Measurements from ENCODE around the gene RAB40C.

Gene RAB40C

GRCh38 chr16:625117-625976 lies 35.5 kb downstream of the RAB40C start:
- Histone ChIP-seq H3K27ac (ENCODE audit: low read length) (no peak overlapping the region), H4K20me1 (ENCODE audit: insufficient read depth, low read length) (peaks cover 27% of the 10 kb centered on the region), H3K4me1 (ENCODE audit: insufficient read depth, low read length) (no peaks in the 10 kb centered on the region), H3K4me3 (ENCODE audit: low read depth in 1 of 2, low read length in 2 of 2) (no peak overlapping the region), H3K27me3 (ENCODE audit: insufficient read depth, low read length, poor library complexity) (no peaks in the 10 kb centered on the region), H3K79me2 (ENCODE audit: insufficient read depth, low read length) (peaks cover 4% of the 10 kb centered on the region), H2AFZ (ENCODE audit: low read depth, low read length) (no peak overlapping the region), H3K4me2 (ENCODE audit: insufficient read depth, low read length) (no peak overlapping the region), H3K9me3 (ENCODE audit: insufficient read depth, low read length, severe bottlenecking) (no peaks in the 10 kb centered on the region), H3K9ac (ENCODE audit: low read depth, low read length) (no peak overlapping the region), H3K36me3 (ENCODE audit: insufficient read depth, low read length) (peaks cover 21% of the 10 kb centered on the region)
- DNase-seq (no peak), ATAC-seq (ENCODE audit: insufficient read depth, low read depth) (no peak)
- TF ChIP-seq EZH2 (IDR thresholded peaks at IDR 0.05; ENCODE audit: borderline replicate concordance, low read depth, low read length, severe bottlenecking), result no peak
- no peak for TF ChIP-seq CTCF (IDR thresholded peaks at IDR 0.05; ENCODE audit: borderline replicate concordance, extremely low read depth, low read length, poor library complexity, severe bottlenecking)

DNA sequence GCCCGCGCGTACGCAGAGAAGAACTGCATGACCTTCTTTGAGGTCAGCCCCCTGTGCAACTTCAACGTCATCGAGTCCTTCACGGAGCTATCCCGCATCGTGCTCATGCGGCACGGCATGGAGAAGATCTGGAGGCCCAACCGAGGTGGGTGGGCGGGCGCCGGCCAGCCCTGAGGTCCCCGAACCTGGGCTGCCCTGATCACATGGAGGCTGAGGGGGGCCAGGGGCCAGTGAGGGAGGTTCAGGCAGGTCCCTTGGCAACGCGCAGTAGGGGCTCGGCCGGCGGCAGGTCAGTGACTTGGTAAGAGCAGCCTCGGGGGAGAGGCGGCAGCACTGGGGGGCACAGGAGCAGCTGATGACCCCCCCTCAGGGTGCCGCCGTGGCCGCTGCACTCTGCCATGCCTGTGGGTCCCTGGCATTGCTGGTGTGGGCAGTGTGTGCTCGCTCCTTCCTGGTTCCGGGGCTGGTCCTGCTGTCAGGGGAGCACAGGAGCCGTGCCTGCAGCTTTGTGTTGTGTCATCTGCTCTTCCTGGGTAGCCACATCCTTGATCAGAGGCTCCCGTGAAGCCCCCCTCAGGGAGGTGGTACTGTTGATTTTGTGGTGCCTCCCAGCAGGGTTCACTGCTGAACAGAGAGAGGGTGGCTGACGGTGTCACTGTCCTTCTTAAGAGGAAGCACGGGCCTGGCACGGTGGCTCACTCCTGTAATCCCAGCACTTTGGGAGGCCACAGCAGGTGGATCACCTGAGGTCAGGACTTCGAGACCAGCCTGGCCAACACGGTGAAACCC lies 36.3 kb downstream of the RAB40C start:
- TF ChIP-seq EZH2 (IDR thresholded peaks at IDR 0.05; ENCODE audit: borderline replicate concordance, low read depth, low read length, severe bottlenecking) (no peak), CTCF (IDR thresholded peaks at IDR 0.05; ENCODE audit: borderline replicate concordance, extremely low read depth, low read length, poor library complexity, severe bottlenecking) (no peak)
- Histone ChIP-seq H3K9me3 (ENCODE audit: insufficient read depth, low read length, severe bottlenecking) (no peaks in the 10 kb centered on the region), H4K20me1 (ENCODE audit: insufficient read depth, low read length) (peaks cover 30% of the 10 kb centered on the region), H3K9ac (ENCODE audit: low read depth, low read length) (no peak overlapping the region), H3K79me2 (ENCODE audit: insufficient read depth, low read length) (no peaks in the 10 kb centered on the region; the same call in 1 of the 2 replicates), H3K4me1 (ENCODE audit: insufficient read depth, low read length) (no peaks in the 10 kb centered on the region), H3K4me2 (ENCODE audit: insufficient read depth, low read length) (no peak overlapping the region), H3K27ac (ENCODE audit: low read length) (no peak overlapping the region), H3K36me3 (ENCODE audit: insufficient read depth, low read length) (peaks cover 21% of the 10 kb centered on the region), H3K4me3 (ENCODE audit: low read depth in 1 of 2, low read length in 2 of 2) (no peak overlapping the region), H3K27me3 (ENCODE audit: insufficient read depth, low read length, poor library complexity) (no peaks in the 10 kb centered on the region), H2AFZ (ENCODE audit: low read depth, low read length) (no peak overlapping the region)
- ATAC-seq (ENCODE audit: insufficient read depth, low read depth) (no peak), DNase-seq (no peak)

DNA sequence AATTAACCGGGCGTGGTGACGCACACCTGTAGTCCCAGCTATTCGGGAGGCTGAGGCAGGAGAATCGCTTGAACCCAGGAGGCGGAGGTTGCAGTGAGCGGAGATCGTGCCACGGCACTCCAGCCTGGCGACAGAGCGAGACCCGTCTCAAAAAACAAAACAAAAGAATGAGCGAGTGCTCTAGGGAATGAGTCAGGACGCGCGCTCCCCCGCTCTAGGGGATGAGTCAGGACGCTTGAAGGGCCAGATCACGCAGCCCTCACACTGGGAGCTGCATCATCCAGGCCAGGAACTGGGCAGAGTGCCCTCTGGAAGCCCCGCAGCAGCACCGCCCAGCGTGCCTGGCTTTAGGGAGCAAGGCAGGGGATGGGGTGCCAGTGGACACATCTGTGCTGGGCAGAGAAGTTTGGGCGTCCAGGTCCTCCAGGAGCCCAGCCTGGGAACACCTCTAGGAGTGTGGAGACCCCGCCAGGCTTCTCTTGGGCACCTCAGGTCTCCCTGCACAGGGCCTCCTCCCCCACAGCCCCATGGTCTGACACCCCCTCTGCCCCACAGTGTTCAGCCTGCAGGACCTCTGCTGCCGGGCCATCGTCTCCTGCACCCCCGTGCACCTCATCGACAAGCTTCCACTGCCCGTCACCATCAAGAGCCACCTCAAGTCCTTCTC lies 37.1 kb downstream of the RAB40C start:
- H3K9me3 ChIP-seq (ENCODE audit: insufficient read depth, low read length, severe bottlenecking), result no peaks in the 10 kb centered on the region
- ATAC-seq (ENCODE audit: insufficient read depth, low read depth), result no peak
- no peaks in the 10 kb centered on the region for H3K27me3 ChIP-seq (ENCODE audit: insufficient read depth, low read length, poor library complexity)
- H3K79me2 ChIP-seq (ENCODE audit: insufficient read depth, low read length), result no peaks in the 10 kb centered on the region; the same call in 1 of the 2 replicates
- H3K9ac ChIP-seq (ENCODE audit: low read depth, low read length), result no peak overlapping the region
- peaks cover 24% of the 10 kb centered on the region for H4K20me1 ChIP-seq (ENCODE audit: insufficient read depth, low read length)
- H3K36me3 ChIP-seq (ENCODE audit: insufficient read depth, low read length), result peaks cover 21% of the 10 kb centered on the region
- no peak overlapping the region for H3K4me2 ChIP-seq (ENCODE audit: insufficient read depth, low read length)
- no peak overlapping the region for H3K4me3 ChIP-seq (ENCODE audit: low read depth in 1 of 2, low read length in 2 of 2)
- TF ChIP-seq EZH2 (IDR thresholded peaks at IDR 0.05; ENCODE audit: borderline replicate concordance, low read depth, low read length, severe bottlenecking) (no peak), CTCF (IDR thresholded peaks at IDR 0.05; ENCODE audit: borderline replicate concordance, extremely low read depth, low read length, poor library complexity, severe bottlenecking) (no peak)
- H3K4me1 ChIP-seq (ENCODE audit: insufficient read depth, low read length), result no peaks in the 10 kb centered on the region
- DNase-seq, result no peak
- H2AFZ ChIP-seq (ENCODE audit: low read depth, low read length), result no peak overlapping the region
- H3K27ac ChIP-seq (ENCODE audit: low read length), result no peak overlapping the region

Measured in DND-41 (cell line).